K562 (cell line): Measurements from ENCODE around the gene FAM181B. TPM values are rescaled to one million over a fixed set of nuclear protein-coding genes. Genes with fewer than 3 reads are reported as not detected.

ENCODE experiments used
- ATAC-seq: fragments of 200-7000 bp; cut with Tn5 transposase; 3 replicates; pipeline ENCODE4 v1.9.1; 2020; ENCODE audit warnings: moderate library complexity
- BruUV-seq: library from RNA; stranded (reverse); fragments of 400-500 nt; replicated peaks from 2 replicates; lab custom pipeline; 2021; lab: Mats Ljungman, UMichigan
- CTCF ChIA-PET: fragments of 300-600 bp; formaldehyde crosslinking; extraction: SDS; loops from one replicate; lab custom pipeline; 2021; ENCODE audit warnings: low intra/inter-chr PET ratio; lab: Yijun Ruan, JAX
- POLR2A ChIA-PET: fragments of 300-600, 350-650 bp; sonication (Branson Sonifier 250); formaldehyde crosslinking; extraction: SDS; loops from one replicate; lab custom pipeline; 2021; ENCODE audit warnings: antibody characterized with exemption, inconsistent platforms; lab: Yijun Ruan, JAX
- DNase-seq, 4 experiments: peaks; one replicate each; pipeline versions ENCODE4 v3.0.0 to v3.0.0-alpha.2; 2011 to 2018; ENCODE audit warnings: low spot score in 3 of 4, mixed read lengths in 3 of 4; ENCODE audit errors: extremely low read depth in 1 of 4
- FAIRE-seq: peaks from 2 replicates; lab custom pipeline; 2011; peaks lifted over from hg19 to GRCh38; lab: Jason Lieb, UNC
- H2AFZ ChIP-seq: 2 replicates; pipeline ENCODE4 v1.6.0; 2011; ENCODE audit warnings: low read depth, low read length, control low read depth, inconsistent platforms
- H3K27ac ChIP-seq: fragments of 200-600 bp; 3 replicates; pipeline ENCODE4 v1.8.0; 2011; ENCODE audit warnings: low read depth, mild to moderate bottlenecking, control low read depth, inconsistent platforms, low read length, moderate library complexity, mixed read lengths; ENCODE audit errors: extremely low read depth
- H3K27me3 ChIP-seq, 2 experiments: fragments of 300-600 bp in 1 of 2; 2 replicates in 1 of 2; 3 replicates in 1 of 2; pipeline versions ENCODE4 v1.6.0 to v1.8.0; 2011; ENCODE audit warnings: inconsistent platforms in 2 of 2, low read length in 2 of 2, mild to moderate bottlenecking in 1 of 2, mixed read lengths in 1 of 2, moderate library complexity in 1 of 2; ENCODE audit not compliant: control insufficient read depth in 2 of 2, insufficient read depth in 2 of 2
- H3K36me3 ChIP-seq: fragments of 300-600 bp; 3 replicates; pipeline ENCODE4 v1.8.0; 2011; ENCODE audit warnings: mild to moderate bottlenecking, low read length, inconsistent platforms; ENCODE audit not compliant: control insufficient read depth, insufficient read depth
- H3K4me1 ChIP-seq, 2 experiments: fragments of 200-600 bp in 1 of 2; replicated peaks in 1 of 2; 2 replicates in 1 of 2; 3 replicates in 1 of 2; pipeline versions ENCODE4 v1.5.1 to v1.8.0; 2011; ENCODE audit warnings: inconsistent platforms in 2 of 2, low read length in 2 of 2, mild to moderate bottlenecking in 1 of 2, mixed read lengths in 1 of 2, moderate library complexity in 1 of 2; ENCODE audit not compliant: control insufficient read depth in 2 of 2, insufficient read depth in 2 of 2
- H3K4me2 ChIP-seq: 2 replicates; pipeline ENCODE4 v1.6.1; 2011; ENCODE audit warnings: low read length, control low read depth, inconsistent platforms, mixed read lengths; ENCODE audit not compliant: insufficient read depth
- H3K4me3 ChIP-seq: fragments of 200-600 bp; sonication (generic), shearing (Covaris generic); 2 replicates; pipeline ENCODE4 v1.5.1; 2016; ENCODE audit warnings: control low read depth, inconsistent platforms
- H3K79me2 ChIP-seq: fragments of 200-600 bp; 3 replicates; pipeline ENCODE4 v1.8.0; 2011; ENCODE audit warnings: low read length, inconsistent platforms; ENCODE audit not compliant: control insufficient read depth, insufficient read depth
- H3K9ac ChIP-seq, 2 experiments: 2 replicates each; pipeline versions ENCODE4 v1.6.0 to v1.6.1; 2011; ENCODE audit warnings: low read depth in 2 of 2, low read length in 2 of 2, control low read depth in 1 of 2, inconsistent platforms in 1 of 2, mild to moderate bottlenecking in 1 of 2, mixed read lengths in 1 of 2; ENCODE audit not compliant: insufficient read depth in 1 of 2
- H3K9me1 ChIP-seq: one replicate; pipeline ENCODE4 v1.6.0; 2011; ENCODE audit warnings: inconsistent platforms, mild to moderate bottlenecking, low read length, moderate library complexity; ENCODE audit not compliant: control insufficient read depth, insufficient read depth
- H3K9me3 ChIP-seq: replicated peaks from 2 replicates; pipeline ENCODE4 v1.5.1; 2011; ENCODE audit warnings: low read depth, low read length, inconsistent platforms; ENCODE audit not compliant: control insufficient read depth, insufficient read depth
- H4K20me1 ChIP-seq: replicated peaks from 2 replicates; pipeline ENCODE4 v1.6.1; 2011; ENCODE audit warnings: low read length, inconsistent platforms, mixed read lengths; ENCODE audit not compliant: control insufficient read depth, insufficient read depth
- ADNP ChIP-seq: fragments of 200-800 bp; sonication (Bioruptor generic); IDR thresholded peaks from 2 replicates; pipeline ENCODE4 v1.6.1; 2016; ENCODE audit warnings: missing genetic modification characterization, missing compliant biosample characterization
- EWSR1 ChIP-seq: fragments of 450-650 bp; IDR thresholded peaks from 2 replicates; pipeline ENCODE4 v1.6.1; 2018; ENCODE audit warnings: borderline replicate concordance, mild to moderate bottlenecking, low read depth, moderate library complexity; ENCODE audit not compliant: partially characterized antibody
- LARP7 ChIP-seq: fragments of 450-650 bp; IDR thresholded peaks from 2 replicates; pipeline ENCODE4 v1.6.1; 2016
- MAFG ChIP-seq: fragments of 450-650 bp; conservative IDR thresholded peaks from 2 replicates; pipeline ENCODE4 v1.6.1; 2016; ENCODE audit warnings: missing genetic modification characterization, missing compliant biosample characterization
- MYBL2 ChIP-seq, 2 experiments: fragments of 450-650 bp in 1 of 2; sonication (generic) in 1 of 2; formaldehyde crosslinking in 1 of 2; IDR thresholded peaks; 2 replicates each; pipeline versions ENCODE4 v1.6.1 to v1.8.1; 2017 to 2022; ENCODE audit warnings: borderline replicate concordance in 1 of 2, inconsistent platforms in 1 of 2, low read depth in 1 of 2, mild to moderate bottlenecking in 1 of 2, missing genetic modification reagents in 1 of 2, moderate library complexity in 1 of 2
- PTTG1 ChIP-seq: fragments of 450-650 bp; IDR thresholded peaks from 2 replicates; pipeline ENCODE4 v1.6.1; 2016; ENCODE audit warnings: low read depth, mild to moderate bottlenecking, missing genetic modification characterization, missing compliant biosample characterization
- RFX7 ChIP-seq: fragments of 250-450 bp; sonication (Bioruptor Pico); IDR thresholded peaks from 2 replicates; pipeline ENCODE4 v1.5.1; 2021; ENCODE audit warnings: mild to moderate bottlenecking
- U2AF1 ChIP-seq: fragments of 200-400 bp; formaldehyde crosslinking; optimal IDR thresholded peaks from 2 replicates; pipeline ENCODE3; 2017; ENCODE audit warnings: mild to moderate bottlenecking, low read depth, low read length, moderate library complexity
- ZBED1 ChIP-seq: IDR thresholded peaks from 2 replicates; pipeline ENCODE4 v1.6.1; 2014
- ZNF197 ChIP-seq: fragments of 200-800 bp; sonication (Bioruptor generic); IDR thresholded peaks from 2 replicates; pipeline ENCODE4 v1.6.1; 2016; ENCODE audit warnings: low read depth, missing genetic modification characterization, missing compliant biosample characterization
- ZNF274 ChIP-seq: IDR thresholded peaks from 2 replicates; pipeline ENCODE4 v1.6.1; 2011; ENCODE audit warnings: low read depth, mild to moderate bottlenecking, low read length, moderate library complexity, borderline replicate concordance
- ZNF764 ChIP-seq: fragments of 250-450 bp; sonication (Bioruptor Pico); IDR thresholded peaks from 2 replicates; pipeline ENCODE4 v1.4.0; 2020; ENCODE audit warnings: low read depth, mild to moderate bottlenecking, moderate library complexity
- whole genome bisulfite sequencing: fragments of 100-300 bp; shearing (Covaris generic); methylation state at CpG from one replicate; pipeline ENCODE4 v1.1.6; 2016; ENCODE audit warnings: low coverage, mixed read lengths; ENCODE audit not compliant: insufficient coverage; ENCODE audit errors: missing lambda C conversion rate; 5-methylcytosine and 5-hydroxymethylcytosine counted together
- in situ Hi-C: fragments of 300-500 bp; cut with MboI; formaldehyde crosslinking; loops from 4 replicates; pipeline ENCODE4 v1.15.0; 2018; ENCODE audit warnings: inconsistent platforms, mixed read lengths
- intact Hi-C: fragments of 100-400 bp; cut with micrococcal nuclease; formaldehyde crosslinking; loops from 2 replicates; pipeline ENCODE4 v1.14.2; 2022
- polyA plus RNA-seq, 8 experiments: library from polyadenylated mRNA; depleted of rRNA in 4 of 8; stranded (reverse) in 5 of 8; unstranded in 3 of 8; fragments of >200 nt; fragmentation: Nextera tagmentation in 2 of 8; fragmentation: Illumina TruSeq in 1 of 8; extraction: Ambion mirVana in 2 of 8; extraction: Trizol in 1 of 8; gene quantifications; 2 replicates each; pipeline versions ENCODE4 v1.2.1 to v1.2.3, GENCODE V29; 2011 to 2014; ENCODE audit warnings: inconsistent platforms in 1 of 8, missing spikeins in 1 of 8
- total RNA-seq, 7 experiments: library from RNA; depleted of rRNA in 6 of 7; stranded (reverse); fragments of >200 nt in 6 of 7; fragmentation: Illumina TruSeq in 2 of 7; extraction: Trizol in 2 of 7; gene quantifications; 2 replicates each; pipeline versions ENCODE4 v1.2.1 to v1.2.3, GENCODE V29; 2011 to 2021; ENCODE audit warnings: low replicate concordance in 1 of 7
- TF ChIP-seq, protein P1 (sequence below), 2 experiments: fragments of 150-350 bp in 1 of 2; IDR thresholded peaks; 2 replicates each; pipeline ENCODE4 v1.6.1; 2012 to 2016; ENCODE audit warnings: low read depth in 2 of 2, low read length in 2 of 2, mild to moderate bottlenecking in 1 of 2, moderate library complexity in 1 of 2
- TF ChIP-seq, protein P2 (sequence below): sonication (generic); formaldehyde crosslinking; IDR thresholded peaks from 2 replicates; pipeline ENCODE4 v1.9.0; 2022; ENCODE audit warnings: mild to moderate bottlenecking, missing genetic modification reagents
- TF ChIP-seq, protein P3 (sequence below): sonication (generic); formaldehyde crosslinking; IDR thresholded peaks from 2 replicates; pipeline ENCODE4 v1.5.0; 2020; ENCODE audit warnings: missing genetic modification reagents

The FAM181B gene
- total and polyA plus RNA-seq, 9 of the 15 experiments (the other 6 are each of a cell fraction or from before 2014, with no cell fraction given), result 0.01 TPM; not detected in 8

- WGBS, result 44% methylated on average over 9 of the region's 37 CpGs
- H3K4me1 ChIP-seq, result peaks cover 2 to 19% of the 10 kb centered on the region in 2 experiments; a peak in 4 of 5 replicates
- H3K9ac ChIP-seq, result no peak overlapping the region
- H2AFZ ChIP-seq, result no peak overlapping the region
- H3K4me2 ChIP-seq, result no peak overlapping the region
- no peaks in the 10 kb centered on the region for H4K20me1 ChIP-seq
- FAIRE-seq, result no peak
- no peak for TF ChIP-seq U2AF1
- no peak for TF ChIP-seq ZNF197
- TF ChIP-seq ADNP (tag), result no peak
- TF ChIP-seq, protein P1, sequence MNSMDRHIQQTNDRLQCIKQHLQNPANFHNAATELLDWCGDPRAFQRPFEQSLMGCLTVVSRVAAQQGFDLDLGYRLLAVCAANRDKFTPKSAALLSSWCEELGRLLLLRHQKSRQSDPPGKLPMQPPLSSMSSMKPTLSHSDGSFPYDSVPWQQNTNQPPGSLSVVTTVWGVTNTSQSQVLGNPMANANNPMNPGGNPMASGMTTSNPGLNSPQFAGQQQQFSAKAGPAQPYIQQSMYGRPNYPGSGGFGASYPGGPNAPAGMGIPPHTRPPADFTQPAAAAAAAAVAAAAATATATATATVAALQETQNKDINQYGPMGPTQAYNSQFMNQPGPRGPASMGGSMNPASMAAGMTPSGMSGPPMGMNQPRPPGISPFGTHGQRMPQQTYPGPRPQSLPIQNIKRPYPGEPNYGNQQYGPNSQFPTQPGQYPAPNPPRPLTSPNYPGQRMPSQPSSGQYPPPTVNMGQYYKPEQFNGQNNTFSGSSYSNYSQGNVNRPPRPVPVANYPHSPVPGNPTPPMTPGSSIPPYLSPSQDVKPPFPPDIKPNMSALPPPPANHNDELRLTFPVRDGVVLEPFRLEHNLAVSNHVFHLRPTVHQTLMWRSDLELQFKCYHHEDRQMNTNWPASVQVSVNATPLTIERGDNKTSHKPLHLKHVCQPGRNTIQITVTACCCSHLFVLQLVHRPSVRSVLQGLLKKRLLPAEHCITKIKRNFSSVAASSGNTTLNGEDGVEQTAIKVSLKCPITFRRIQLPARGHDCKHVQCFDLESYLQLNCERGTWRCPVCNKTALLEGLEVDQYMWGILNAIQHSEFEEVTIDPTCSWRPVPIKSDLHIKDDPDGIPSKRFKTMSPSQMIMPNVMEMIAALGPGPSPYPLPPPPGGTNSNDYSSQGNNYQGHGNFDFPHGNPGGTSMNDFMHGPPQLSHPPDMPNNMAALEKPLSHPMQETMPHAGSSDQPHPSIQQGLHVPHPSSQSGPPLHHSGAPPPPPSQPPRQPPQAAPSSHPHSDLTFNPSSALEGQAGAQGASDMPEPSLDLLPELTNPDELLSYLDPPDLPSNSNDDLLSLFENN (IDR thresholded peaks at IDR 0.05; ENCODE audit: low read depth in 2 of 2, low read length in 2 of 2), result no peak
- no peak for TF ChIP-seq RFX7 (CRISPR knock-in tag)
- no peak for TF ChIP-seq MAFG (tag)
- no peak for TF ChIP-seq ZNF764
- TF ChIP-seq MYBL2 (IDR thresholded peaks at IDR 0.05; ENCODE audit: low read depth), result no peak
- no peak for TF ChIP-seq MYBL2 (CRISPR knock-in tag; IDR thresholded peaks at IDR 0.05; ENCODE audit: borderline replicate concordance)
- no peak for TF ChIP-seq ZNF274
- TF ChIP-seq, protein P2, sequence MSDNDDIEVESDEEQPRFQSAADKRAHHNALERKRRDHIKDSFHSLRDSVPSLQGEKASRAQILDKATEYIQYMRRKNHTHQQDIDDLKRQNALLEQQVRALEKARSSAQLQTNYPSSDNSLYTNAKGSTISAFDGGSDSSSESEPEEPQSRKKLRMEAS, result no peak
- TF ChIP-seq LARP7, result no peak
- TF ChIP-seq, protein P3, sequence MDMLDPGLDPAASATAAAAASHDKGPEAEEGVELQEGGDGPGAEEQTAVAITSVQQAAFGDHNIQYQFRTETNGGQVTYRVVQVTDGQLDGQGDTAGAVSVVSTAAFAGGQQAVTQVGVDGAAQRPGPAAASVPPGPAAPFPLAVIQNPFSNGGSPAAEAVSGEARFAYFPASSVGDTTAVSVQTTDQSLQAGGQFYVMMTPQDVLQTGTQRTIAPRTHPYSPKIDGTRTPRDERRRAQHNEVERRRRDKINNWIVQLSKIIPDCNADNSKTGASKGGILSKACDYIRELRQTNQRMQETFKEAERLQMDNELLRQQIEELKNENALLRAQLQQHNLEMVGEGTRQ, result no peak
- TF ChIP-seq PTTG1 (tag), result no peak
- TF ChIP-seq ZBED1, result no peak
- no peak for TF ChIP-seq EWSR1
- peaks cover 20 to 50% of the 10 kb centered on the region in 2 experiments for H3K27me3 ChIP-seq
- H3K79me2 ChIP-seq, result no peaks in the 10 kb centered on the region
- no peaks in the 10 kb centered on the region for H3K36me3 ChIP-seq
- in situ Hi-C loops, result no loop called here
- H3K27ac ChIP-seq, result no peak overlapping the region
- H3K4me3 ChIP-seq, result no peak overlapping the region
- DNase-seq, result no peak
- BruUV-seq, result no TSS peak
- ChIA-PET POLR2A (interaction anchor here (1.0 kb wide), 1 partner anchor 12 kb away, joined by 4 read pairs; no protein-coding TSS in a partner anchor), CTCF (no interaction called here)
- intact Hi-C loops, result no loop called here
- H3K9me1 ChIP-seq, result no peaks in the 10 kb centered on the region
- no peak for ATAC-seq
- no peaks in the 10 kb centered on the region for H3K9me3 ChIP-seq
Measured at GRCh38 chr11:82732348-82732733, 1.3 kb downstream of the FAM181B start.
